WERI-Rb-1 (cell line): ENCODE measurements around the gene YTHDF1.

Source experiments
- DNase-seq: peaks from one replicate; pipeline ENCODE4 v3.0.0-alpha.2; 2020
- H3K27ac ChIP-seq: fragments of 250-450 bp; sonication (Bioruptor Pico); 2 replicates; pipeline ENCODE4 v1.5.1; 2020; ENCODE audit warnings: mild to moderate bottlenecking, moderate library complexity
- H3K27me3 ChIP-seq: fragments of 250-450 bp; sonication (Bioruptor Pico); 2 replicates; pipeline ENCODE4 v1.5.1; 2021; ENCODE audit warnings: mild to moderate bottlenecking, low read depth, moderate library complexity; ENCODE audit not compliant: insufficient read depth, severe bottlenecking
- H3K36me3 ChIP-seq: fragments of 250-450 bp; sonication (Bioruptor Pico); 2 replicates; pipeline ENCODE4 v1.5.1; 2020; ENCODE audit warnings: mild to moderate bottlenecking, moderate library complexity
- H3K4me3 ChIP-seq: 2 replicates; pipeline ENCODE4 v1.5.1; 2011; ENCODE audit warnings: low read depth, mild to moderate bottlenecking, control low read depth, low read length
- H3K9me3 ChIP-seq: fragments of 250-450 bp; sonication (Bioruptor Pico); 2 replicates; pipeline ENCODE4 v1.5.1; 2021; ENCODE audit warnings: mild to moderate bottlenecking, moderate library complexity; ENCODE audit not compliant: severe bottlenecking
- TF ChIP-seq, protein P1 (sequence below): IDR thresholded peaks from 2 replicates; pipeline ENCODE4 v1.5.1; 2011; ENCODE audit warnings: low read depth, mild to moderate bottlenecking, control low read depth, inconsistent platforms, low read length

Gene YTHDF1

DNA sequence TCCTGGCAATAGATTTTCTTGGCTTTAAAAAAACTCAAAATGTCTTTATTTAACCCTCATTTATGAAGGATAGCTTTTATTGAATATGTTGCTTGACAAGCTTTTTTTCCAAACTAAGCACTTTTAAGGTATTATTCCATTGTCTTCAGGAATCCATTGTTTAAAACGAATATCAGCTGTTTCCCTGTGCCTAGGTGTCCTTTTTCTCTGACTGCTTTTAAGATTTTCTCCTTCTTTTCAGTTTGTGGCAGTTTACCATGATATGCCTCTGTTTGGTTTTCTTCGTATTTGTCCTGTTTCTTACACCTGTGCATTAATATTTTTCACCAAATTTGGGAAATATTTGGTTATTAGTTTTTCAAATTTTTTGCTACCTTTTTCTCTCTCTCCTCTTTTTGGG is 68.4 kb downstream of the YTHDF1 start:
- Histone ChIP-seq H3K9me3 (peaks cover 10% of the 10 kb centered on the region), H3K36me3 (no peaks in the 10 kb centered on the region), H3K27me3 (no peaks in the 10 kb centered on the region), H3K27ac (no peak overlapping the region), H3K4me3 (no peak overlapping the region)
- TF ChIP-seq, protein P1, sequence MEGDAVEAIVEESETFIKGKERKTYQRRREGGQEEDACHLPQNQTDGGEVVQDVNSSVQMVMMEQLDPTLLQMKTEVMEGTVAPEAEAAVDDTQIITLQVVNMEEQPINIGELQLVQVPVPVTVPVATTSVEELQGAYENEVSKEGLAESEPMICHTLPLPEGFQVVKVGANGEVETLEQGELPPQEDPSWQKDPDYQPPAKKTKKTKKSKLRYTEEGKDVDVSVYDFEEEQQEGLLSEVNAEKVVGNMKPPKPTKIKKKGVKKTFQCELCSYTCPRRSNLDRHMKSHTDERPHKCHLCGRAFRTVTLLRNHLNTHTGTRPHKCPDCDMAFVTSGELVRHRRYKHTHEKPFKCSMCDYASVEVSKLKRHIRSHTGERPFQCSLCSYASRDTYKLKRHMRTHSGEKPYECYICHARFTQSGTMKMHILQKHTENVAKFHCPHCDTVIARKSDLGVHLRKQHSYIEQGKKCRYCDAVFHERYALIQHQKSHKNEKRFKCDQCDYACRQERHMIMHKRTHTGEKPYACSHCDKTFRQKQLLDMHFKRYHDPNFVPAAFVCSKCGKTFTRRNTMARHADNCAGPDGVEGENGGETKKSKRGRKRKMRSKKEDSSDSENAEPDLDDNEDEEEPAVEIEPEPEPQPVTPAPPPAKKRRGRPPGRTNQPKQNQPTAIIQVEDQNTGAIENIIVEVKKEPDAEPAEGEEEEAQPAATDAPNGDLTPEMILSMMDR = no peak
- no peak for DNase-seq
